ENCODE measurements around the gene SRRT.
A peak's percentile ranks its signal among the peaks of the same experiment; 100 is the strongest.

Gene SRRT

GRCh38 chr7:100880645-100881044 lies 5.7 kb downstream of the SRRT start:
- no peak for DNase-seq (ENCODE audit: low spot score)

DNA sequence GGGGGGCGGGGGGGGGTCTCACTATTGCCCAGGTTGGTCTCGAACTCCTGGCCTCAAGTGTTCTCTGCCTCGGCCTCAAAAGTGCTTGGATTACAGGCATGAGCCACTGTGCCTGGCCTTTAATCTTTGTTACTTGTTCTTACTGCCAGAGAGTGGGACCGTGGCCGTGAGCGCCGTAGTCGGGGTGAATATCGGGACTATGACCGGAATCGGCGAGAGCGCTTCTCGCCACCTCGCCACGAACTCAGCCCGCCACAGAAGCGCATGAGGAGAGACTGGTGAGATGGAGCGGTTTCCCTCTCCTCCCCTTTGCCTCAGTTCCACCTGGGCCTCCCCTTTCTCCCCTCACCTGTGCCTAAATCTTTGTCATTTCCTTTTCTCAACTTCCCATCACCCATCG lies 6.2 kb downstream of the SRRT start:
- DNase-seq (ENCODE audit: low spot score), result no peak

GRCh38 chr7:100882201-100882600 lies 7.3 kb downstream of the SRRT start:
- DNase-seq (ENCODE audit: low spot score), result no peak

- DNase-seq (ENCODE audit: low spot score), result no peak
These were observed 8.1 kb downstream of the SRRT start for GRCh38 chr7:100882785-100883526.

DNA sequence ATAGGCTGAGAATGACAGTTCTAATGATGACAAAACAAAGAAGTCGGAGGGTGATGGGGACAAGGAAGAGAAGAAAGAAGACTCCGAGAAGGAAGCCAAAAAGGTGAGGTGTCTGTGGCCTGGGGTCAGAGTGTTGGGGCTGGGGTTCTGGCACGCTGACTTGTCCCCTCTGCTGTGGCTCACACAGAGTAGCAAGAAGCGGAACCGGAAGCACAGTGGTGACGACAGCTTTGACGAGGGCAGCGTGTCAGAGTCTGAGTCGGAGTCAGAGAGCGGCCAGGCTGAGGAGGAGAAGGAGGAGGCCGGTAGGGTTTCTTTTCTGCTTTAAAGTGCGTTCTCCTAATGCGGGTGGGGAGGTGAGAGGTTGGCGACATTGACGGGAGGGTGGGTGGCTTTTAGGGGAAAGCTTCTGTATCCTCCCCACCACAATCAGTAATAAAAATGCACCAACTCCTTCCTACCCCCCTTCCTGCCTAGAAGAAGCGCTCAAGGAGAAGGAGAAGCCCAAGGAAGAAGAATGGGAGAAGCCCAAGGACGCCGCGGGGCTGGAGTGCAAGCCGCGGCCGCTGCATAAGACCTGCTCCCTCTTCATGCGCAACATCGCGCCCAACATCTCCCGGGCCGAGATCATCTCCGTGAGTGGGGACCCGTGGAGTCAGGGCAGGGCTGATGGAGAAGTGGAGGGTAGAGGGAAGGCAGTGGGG lies 10.0 kb downstream of the SRRT start:
- DNase-seq (ENCODE audit: low spot score), result no peak

DNA sequence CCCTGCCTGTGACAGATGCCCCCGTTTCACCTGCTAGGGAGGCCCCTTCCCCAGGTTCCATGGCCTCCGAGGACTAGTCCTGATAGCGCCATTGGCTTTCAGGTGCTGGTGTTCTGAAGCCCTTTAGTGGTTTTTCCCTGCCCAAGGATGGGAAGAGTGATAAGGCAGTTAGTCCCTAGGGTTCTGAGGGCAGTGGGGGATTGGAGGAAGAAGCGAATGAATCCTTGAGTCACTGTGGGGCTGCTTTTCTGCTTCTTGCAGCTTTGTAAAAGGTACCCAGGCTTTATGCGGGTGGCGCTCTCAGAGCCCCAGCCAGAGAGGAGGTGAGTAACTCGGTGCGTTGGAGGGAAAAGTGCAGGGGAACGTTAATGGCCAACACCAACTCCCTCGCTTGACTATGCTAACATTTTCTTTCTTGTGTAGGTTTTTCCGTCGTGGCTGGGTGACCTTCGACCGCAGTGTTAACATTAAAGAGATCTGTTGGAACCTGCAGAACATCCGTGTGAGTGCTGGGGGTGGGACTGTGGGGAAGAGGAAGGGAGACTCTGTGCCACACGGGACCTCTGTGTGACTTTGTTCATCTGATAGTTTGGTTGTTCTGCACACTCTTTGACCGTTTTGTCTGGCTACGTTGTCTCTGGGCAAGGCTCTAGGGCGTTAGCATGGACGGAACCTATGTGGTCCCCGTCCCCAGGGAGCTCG lies 10.7 kb downstream of the SRRT start:
- DNase-seq (ENCODE audit: low spot score), result no peak

DNA sequence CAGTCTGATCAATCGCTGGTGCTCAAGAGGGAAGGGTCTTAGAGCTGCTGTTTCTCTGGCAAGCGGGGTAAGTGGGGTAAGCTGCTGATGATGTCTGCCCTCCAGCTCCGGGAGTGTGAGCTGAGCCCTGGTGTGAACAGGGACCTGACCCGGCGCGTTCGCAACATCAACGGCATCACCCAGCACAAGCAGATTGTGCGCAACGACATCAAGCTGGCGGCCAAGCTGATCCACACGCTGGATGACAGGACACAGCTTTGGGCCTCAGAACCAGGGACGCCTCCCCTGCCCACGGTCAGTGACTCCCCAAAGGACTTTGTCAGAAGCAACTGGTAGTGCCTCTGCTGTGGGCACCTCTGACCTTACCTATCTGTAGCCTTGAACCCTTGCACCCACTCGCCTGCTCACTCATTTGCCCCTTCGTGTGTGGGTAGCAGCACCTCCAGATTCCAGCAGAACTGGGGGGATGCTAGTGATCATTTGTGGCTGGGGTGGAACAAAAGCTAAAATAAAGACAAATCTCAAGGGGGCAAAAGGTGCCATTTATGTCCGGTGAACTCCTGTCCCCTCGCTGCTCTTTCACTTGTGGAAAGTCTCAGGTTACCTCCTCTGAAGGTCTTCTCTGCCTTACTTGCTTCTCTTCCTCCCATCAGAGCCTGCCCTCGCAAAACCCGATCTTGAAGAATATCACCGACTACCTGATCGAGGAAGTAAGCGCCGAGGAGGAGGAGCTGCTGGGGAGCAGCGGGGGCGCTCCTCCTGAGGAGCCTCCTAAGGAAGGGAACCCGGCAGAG lies 11.4 kb downstream of the SRRT start:
- DNase-seq (ENCODE audit: low spot score), result peak; percentile 69

- no peak for DNase-seq (ENCODE audit: low spot score)
These were observed 12.1 kb downstream of the SRRT start for GRCh38 chr7:100886936-100887515.

DNA sequence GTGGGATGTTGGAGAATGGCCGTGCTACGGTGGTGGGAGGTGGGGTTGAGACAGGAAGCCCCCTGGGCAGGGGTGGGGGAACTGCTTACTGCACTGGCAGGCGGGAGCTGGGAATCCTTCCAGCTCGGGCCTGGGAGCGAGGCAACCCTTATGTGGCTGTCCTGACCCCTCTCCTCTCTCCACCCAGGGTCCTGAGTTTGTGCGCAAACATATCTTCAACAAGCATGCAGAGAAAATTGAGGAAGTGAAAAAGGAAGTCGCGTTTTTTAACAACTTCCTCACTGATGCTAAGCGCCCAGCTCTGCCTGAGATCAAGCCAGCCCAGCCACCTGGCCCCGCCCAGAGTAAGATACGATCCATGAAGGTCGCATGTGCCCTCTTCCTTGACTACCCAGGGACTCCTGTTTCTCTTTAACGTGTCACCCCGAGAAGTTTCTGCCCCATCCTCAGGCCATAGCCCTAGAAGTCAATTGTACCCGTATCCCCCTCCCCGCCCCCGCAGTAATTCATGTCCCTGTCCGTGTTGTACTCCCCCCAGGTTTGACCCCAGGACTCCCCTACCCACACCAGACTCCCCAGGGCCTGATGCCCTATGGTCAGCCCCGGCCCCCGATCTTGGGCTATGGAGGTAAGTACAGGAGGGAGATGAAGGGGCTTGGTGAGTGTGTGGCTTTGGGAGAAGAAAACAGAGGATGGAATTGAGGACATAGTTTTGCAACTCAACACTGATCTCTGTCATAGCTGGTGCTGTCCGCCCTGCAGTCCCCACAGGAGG lies 12.8 kb downstream of the SRRT start:
- no peak for DNase-seq (ENCODE audit: low spot score)

GRCh38 chr7:100888291-100888987 lies 13.5 kb downstream of the SRRT start:
- peak; percentile 78 for DNase-seq (ENCODE audit: low spot score)

- DNase-seq (ENCODE audit: low spot score), result no peak
These were observed 14.3 kb downstream of the SRRT start, which contains the start of gene UFSP1 for GRCh38 chr7:100888988-100889750. TSS of gene UFSP1 (minus strand) at chr7:100889715. CDS start at chr7:100889271, 444 bp downstream.

DNA sequence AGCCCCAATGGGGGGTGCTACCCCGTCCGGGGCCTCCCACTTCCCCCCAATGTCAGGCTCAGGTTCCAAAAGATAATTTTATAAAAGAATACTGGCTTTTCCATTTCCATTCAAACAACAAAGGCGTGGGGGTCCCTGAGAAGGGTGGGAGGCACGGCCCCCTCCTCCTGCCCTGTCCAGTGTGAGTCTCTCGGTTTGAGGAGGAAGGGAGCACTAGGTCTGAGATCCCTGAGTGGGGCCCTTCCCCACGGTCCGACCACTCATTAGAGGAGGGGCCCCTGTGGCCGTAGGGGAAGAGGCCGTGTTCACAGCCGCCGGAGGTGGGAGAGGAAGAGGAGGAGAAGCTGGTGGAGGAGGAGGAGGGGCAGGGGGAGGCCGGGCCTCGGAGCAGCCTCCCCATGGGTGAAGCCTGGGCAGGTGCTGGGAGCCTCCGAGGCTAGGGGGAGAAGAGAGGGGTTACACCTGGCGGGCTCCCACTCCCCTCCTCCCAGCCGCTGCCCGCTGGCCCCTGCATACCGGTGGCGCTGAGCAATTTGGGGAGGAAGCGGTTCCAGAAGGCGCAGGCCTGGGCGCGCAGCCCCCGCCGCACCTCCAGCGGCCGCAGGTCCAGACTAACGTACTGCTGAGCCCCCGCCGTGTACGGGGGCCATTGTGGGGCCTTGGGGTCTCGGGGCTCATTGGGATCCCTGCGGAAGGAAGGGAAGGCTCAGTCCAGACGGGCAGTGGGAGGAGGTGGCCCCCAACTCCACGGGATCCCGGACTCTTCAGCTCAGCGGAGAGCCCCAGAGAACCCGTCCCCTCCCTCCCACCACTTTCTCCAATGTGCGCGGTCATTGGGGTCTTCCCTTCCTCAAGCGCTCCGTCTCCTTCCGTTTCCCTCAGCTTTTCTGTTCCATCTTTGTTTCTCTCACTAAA lies 16.0 kb downstream of the SRRT start:
- no peak for DNase-seq (ENCODE audit: low spot score)

DNA sequence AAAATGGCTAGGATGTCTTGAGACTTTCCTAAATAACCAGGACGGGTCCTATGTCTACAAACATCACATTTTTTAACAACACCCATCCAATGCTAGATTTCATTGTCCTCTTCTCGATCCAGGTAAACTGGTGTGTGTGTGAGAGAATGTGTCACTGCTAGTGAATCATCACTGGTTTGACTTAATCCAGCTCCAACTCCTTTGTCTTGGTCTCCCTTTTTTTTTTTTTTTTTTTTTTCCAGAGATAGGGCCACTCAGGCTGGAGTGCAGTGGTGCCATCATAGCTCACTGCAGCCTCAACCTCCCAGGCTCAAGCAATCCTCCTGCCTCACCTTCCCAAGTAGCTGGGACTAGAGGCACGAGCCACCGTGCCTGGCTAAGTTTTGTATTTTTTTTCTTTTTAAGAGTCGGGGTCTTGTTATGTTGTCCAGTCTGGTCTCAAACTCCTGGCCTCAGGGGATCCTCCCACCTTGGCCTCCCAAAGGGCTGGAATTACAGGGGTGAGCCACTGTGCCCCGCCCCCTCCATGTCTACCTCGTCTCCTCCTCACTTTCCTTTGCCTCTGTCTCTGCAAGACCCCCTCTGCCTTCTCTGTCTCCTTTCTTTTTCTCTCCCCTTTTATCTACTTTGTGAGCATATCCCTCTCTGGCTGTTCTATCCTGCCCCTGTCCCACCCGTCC lies 16.8 kb downstream of the SRRT start:
- no peak for DNase-seq (ENCODE audit: low spot score)

DNA sequence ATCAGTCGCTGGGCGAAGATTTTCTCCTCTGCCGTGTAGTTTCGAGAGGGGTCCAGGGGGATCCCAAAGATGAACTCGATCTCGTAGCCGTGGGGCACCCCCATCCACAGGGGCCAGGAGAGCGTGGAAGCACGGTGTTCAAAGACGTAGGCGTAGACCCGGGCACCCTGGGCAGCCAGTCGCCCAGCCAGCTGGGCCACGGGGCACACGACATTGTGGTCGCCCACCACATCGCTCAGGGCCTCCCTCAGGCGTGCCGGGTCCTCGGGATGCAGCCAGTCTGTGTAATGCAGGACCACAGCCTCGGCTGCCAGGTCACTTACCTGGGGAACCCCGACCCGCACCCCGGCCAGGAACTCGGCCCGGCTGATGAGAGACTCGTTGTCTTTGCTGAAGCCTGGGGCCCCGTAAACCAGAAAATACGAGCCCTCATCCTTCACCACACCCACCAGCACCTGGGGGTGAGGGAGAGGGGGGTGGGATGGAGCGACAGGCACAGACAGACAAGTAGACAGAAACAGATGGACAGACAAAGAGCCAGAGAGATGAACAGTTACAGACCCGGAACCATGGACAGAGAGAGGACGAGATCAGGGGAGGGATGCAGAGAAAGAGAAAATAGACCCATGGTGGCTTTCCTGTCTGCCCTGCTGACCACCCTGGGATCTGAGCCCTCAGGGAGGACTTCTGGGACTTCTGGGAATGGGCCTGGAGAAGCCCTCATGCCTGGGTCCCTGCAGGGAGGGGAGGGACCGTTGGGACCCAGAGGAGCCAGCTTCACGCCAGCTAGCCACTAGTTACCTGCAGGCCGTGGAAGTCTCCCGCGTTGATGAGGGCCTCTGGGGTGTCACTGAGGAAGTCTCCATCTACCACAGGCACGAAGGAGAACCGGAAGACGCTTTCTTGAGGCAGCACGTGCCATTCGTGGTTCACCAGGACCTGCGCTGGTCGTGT lies 17.7 kb downstream of the SRRT start:
- DNase-seq (ENCODE audit: low spot score), result no peak

- DNase-seq (ENCODE audit: low spot score), result no peak
These were observed 18.5 kb downstream of the SRRT start for GRCh38 chr7:100893318-100893895.
